CD14-positive monocyte (primary cell): ENCODE data around the gene PTPRD. TPM values are rescaled to one million over a fixed set of nuclear protein-coding genes. Genes with fewer than 3 reads are reported as not detected.

Experiments
- DNase-seq, 3 donors: peaks; one replicate each; pipeline ENCODE4 v3.0.0-alpha.2; 2011 to 2022
- H2AFZ ChIP-seq: 2 replicates; pipeline ENCODE4 v1.6.0; 2012; ENCODE audit warnings: mild to moderate bottlenecking, low read depth, low read length, inconsistent platforms; ENCODE audit not compliant: insufficient read depth, poor library complexity, severe bottlenecking
- H3K27ac ChIP-seq, 2 donors: 1 replicate in 1 of 2; 2 replicates in 1 of 2; pipeline ENCODE4 v1.5.1; 2012 to 2013; ENCODE audit warnings: low read length in 2 of 2, control low read depth in 1 of 2, inconsistent platforms in 1 of 2, low read depth in 1 of 2, mild to moderate bottlenecking in 1 of 2
- H3K27me3 ChIP-seq, 2 donors: one replicate each; pipeline versions ENCODE4 v1.6.0 to v1.6.1; 2011 to 2013; ENCODE audit warnings: low read length in 2 of 2; ENCODE audit not compliant: control insufficient read depth in 2 of 2, insufficient read depth in 2 of 2
- H3K36me3 ChIP-seq, 2 donors: replicated peaks in 1 of 2; 1 replicate in 1 of 2; 2 replicates in 1 of 2; pipeline versions ENCODE4 v1.5.1 to v1.6.1; 2012 to 2013; ENCODE audit warnings: low read length in 2 of 2, control low read depth in 1 of 2, inconsistent platforms in 1 of 2, mild to moderate bottlenecking in 1 of 2; ENCODE audit not compliant: insufficient read depth in 2 of 2, control insufficient read depth in 1 of 2
- H3K4me1 ChIP-seq, 2 donors: 1 replicate in 1 of 2; 2 replicates in 1 of 2; pipeline versions ENCODE4 v1.5.1 to v1.6.1; 2012 to 2013; ENCODE audit warnings: low read length in 2 of 2, control low read depth in 1 of 2, inconsistent platforms in 1 of 2, mild to moderate bottlenecking in 1 of 2, moderate library complexity in 1 of 2; ENCODE audit not compliant: insufficient read depth in 2 of 2, control insufficient read depth in 1 of 2
- H3K4me2 ChIP-seq: replicated peaks from 2 replicates; pipeline ENCODE3; 2012; ENCODE audit warnings: low read length, moderate library complexity, mild to moderate bottlenecking; ENCODE audit not compliant: poor library complexity, severe bottlenecking; ENCODE audit errors: extremely low read depth
- H3K4me3 ChIP-seq, 3 experiments: fragments of 200-600 bp in 1 of 3; sonication (generic) in 1 of 3; replicated peaks in 1 of 3; 1 replicate in 2 of 3; 2 replicates in 1 of 3; pipeline ENCODE4 v1.5.1; 2011 to 2013; ENCODE audit warnings: low read length in 3 of 3, mild to moderate bottlenecking in 3 of 3, control low read depth in 2 of 3, low read depth in 2 of 3, inconsistent platforms in 1 of 3, moderate library complexity in 1 of 3
- H3K79me2 ChIP-seq: 2 replicates; pipeline ENCODE4 v1.6.0; 2012; ENCODE audit warnings: mild to moderate bottlenecking, control low read depth, inconsistent platforms, low read length, moderate library complexity; ENCODE audit not compliant: insufficient read depth
- H3K9ac ChIP-seq: 2 replicates; pipeline ENCODE4 v1.6.0; 2017; ENCODE audit warnings: low read length, mild to moderate bottlenecking; ENCODE audit not compliant: insufficient read depth, poor library complexity, severe bottlenecking
- H3K9me3 ChIP-seq, 2 donors: replicated peaks in 1 of 2; 1 replicate in 1 of 2; 2 replicates in 1 of 2; pipeline versions ENCODE4 v1.5.1 to v1.6.1; 2012 to 2013; ENCODE audit warnings: low read length in 2 of 2, control low read depth in 1 of 2; ENCODE audit not compliant: control insufficient read depth in 1 of 2, insufficient read depth in 1 of 2
- H4K20me1 ChIP-seq: 2 replicates; pipeline ENCODE4 v1.6.0; 2012; ENCODE audit warnings: mild to moderate bottlenecking, low read length, control low read depth, moderate library complexity; ENCODE audit not compliant: insufficient read depth
- H3K27ac Mint-ChIP-seq, 7 donors: one replicate each; pipeline ENCODE4 v1.8.0; 2020; ENCODE audit warnings: mild to moderate bottlenecking in 7 of 7, mixed read lengths in 7 of 7, moderate library complexity in 6 of 7, inconsistent platforms in 2 of 7
- H3K27me3 Mint-ChIP-seq, 3 donors: one replicate each; pipeline ENCODE4 v1.8.0; 2021 to 2022; ENCODE audit warnings: low read depth in 3 of 3, mild to moderate bottlenecking in 3 of 3, mixed read lengths in 3 of 3, moderate library complexity in 3 of 3, inconsistent platforms in 1 of 3
- H3K36me3 Mint-ChIP-seq, 2 donors: one replicate each; pipeline ENCODE4 v1.8.0; 2020; ENCODE audit warnings: mixed read lengths in 2 of 2, inconsistent platforms in 1 of 2, mild to moderate bottlenecking in 1 of 2
- H3K4me1 Mint-ChIP-seq: one replicate; pipeline ENCODE4 v1.8.0; 2020; ENCODE audit warnings: mild to moderate bottlenecking, mixed read lengths
- H3K4me3 Mint-ChIP-seq, 2 donors: one replicate each; pipeline ENCODE4 v1.8.0; 2020; ENCODE audit warnings: mild to moderate bottlenecking in 2 of 2, mixed read lengths in 2 of 2, moderate library complexity in 1 of 2
- H3K9me3 Mint-ChIP-seq, 7 donors: one replicate each; pipeline ENCODE4 v1.8.0; 2020 to 2022; ENCODE audit warnings: mixed read lengths in 7 of 7, mild to moderate bottlenecking in 6 of 7, moderate library complexity in 6 of 7, inconsistent platforms in 2 of 7
- CTCF ChIP-seq: fragments of 200-600 bp; IDR thresholded peaks from one replicate; pipeline ENCODE4 v1.8.0; 2022; ENCODE audit warnings: antibody characterized with exemption, mild to moderate bottlenecking
- WGBS: methylation state at CpG from one replicate; pipeline ENCODE4 v1.1.5; 2013; ENCODE audit warnings: missing lambda C conversion rate; ENCODE audit not compliant: insufficient coverage; 5-methylcytosine and 5-hydroxymethylcytosine counted together
- intact Hi-C, 2 donors: fragments of 100-400 bp; cut with micrococcal nuclease; formaldehyde crosslinking; loops; one replicate each; pipeline versions ENCODE4 v1.15.0 to v1.15.1; 2023
- polyA plus RNA-seq, 3 donors: library from polyadenylated mRNA; depleted of rRNA in 1 of 3; unstranded in 2 of 3; stranded (reverse) in 1 of 3; fragments of 300-500 nt in 2 of 3; fragments of >200 nt in 1 of 3; fragmentation: Illumina TruSeq in 2 of 3; gene quantifications; 1 replicate in 2 of 3; 2 replicates in 1 of 3; pipeline ENCODE4 v1.2.3, GENCODE V29; 2012 to 2021

The PTPRD gene
- polyA plus RNA-seq, 3 donors, result not detected

- Histone ChIP-seq H3K9me3 (no peaks in the 10 kb centered on the region), H3K36me3 (no peaks in the 10 kb centered on the region), H3K4me2 (no peak overlapping the region), H2AFZ (no peak overlapping the region), H4K20me1 (no peaks in the 10 kb centered on the region), H3K27ac (no peak overlapping the region), H3K4me1 (no peaks in the 10 kb centered on the region), H3K79me2 (no peaks in the 10 kb centered on the region), H3K27me3 (no peaks in the 10 kb centered on the region), H3K4me3 (no peak overlapping the region), H3K9ac (no peak overlapping the region)
- H3K4me1 Mint-ChIP-seq, result peaks cover 3% of the 10 kb centered on the region
- WGBS, result 29% methylated on average over 1 of the region's 3 CpGs
- DNase-seq, result no peak
- intact Hi-C loops, result no loop called here
- H3K9me3 Mint-ChIP-seq, result peaks cover 0 to 1% (median 0%) of the 10 kb centered on the region in 7 donors
- no peak overlapping the region for H3K27ac Mint-ChIP-seq
- H3K27me3 Mint-ChIP-seq, result peaks cover 0 to 2% (median 0%) of the 10 kb centered on the region in 3 donors
- TF ChIP-seq CTCF, result no peak
- no peaks in the 10 kb centered on the region for H3K36me3 Mint-ChIP-seq
- H3K4me3 Mint-ChIP-seq, result no peak overlapping the region
Observed at GRCh38 chr9:9905736-9906135, 707.1 kb downstream of the PTPRD start.

- H3K27ac Mint-ChIP-seq, result no peak overlapping the region
- Histone ChIP-seq H3K4me2 (no peak overlapping the region), H3K27me3 (no peaks in the 10 kb centered on the region), H3K4me1 (no peaks in the 10 kb centered on the region), H3K36me3 (no peaks in the 10 kb centered on the region), H3K9ac (no peak overlapping the region), H2AFZ (no peak overlapping the region), H4K20me1 (no peaks in the 10 kb centered on the region), H3K9me3 (no peaks in the 10 kb centered on the region), H3K27ac (no peak overlapping the region), H3K79me2 (no peaks in the 10 kb centered on the region), H3K4me3 (no peak overlapping the region)
- H3K36me3 Mint-ChIP-seq, result no peaks in the 10 kb centered on the region
- DNase-seq, result no peak
- H3K9me3 Mint-ChIP-seq, result peaks cover 0 to 3% (median 0%) of the 10 kb centered on the region in 7 donors
- H3K27me3 Mint-ChIP-seq, result peaks cover 0 to 2% (median 0%) of the 10 kb centered on the region in 3 donors
- peaks cover 3% of the 10 kb centered on the region for H3K4me1 Mint-ChIP-seq
- no peak overlapping the region for H3K4me3 Mint-ChIP-seq
- WGBS, result no CpG with 5 or more reads among the region's 3 CpGs
- TF ChIP-seq CTCF, result no peak
- intact Hi-C loops, result no loop called here
Observed at GRCh38 chr9:9904041-9904440, 708.8 kb downstream of the PTPRD start.
